BE2C (cell line): Measurements from ENCODE around the gene DACT3.

ENCODE experiments used
- DNase-seq: peaks from one replicate; pipeline ENCODE4 v3.0.0-alpha.2; 2020
- H3K27me3 ChIP-seq: fragments of 250-450 bp; sonication (Bioruptor Pico); 2 replicates; pipeline ENCODE4 v1.5.1; 2020; ENCODE audit warnings: mild to moderate bottlenecking
- H3K36me3 ChIP-seq: fragments of 250-450 bp; sonication (Bioruptor Pico); 2 replicates; pipeline ENCODE4 v1.5.1; 2020; ENCODE audit warnings: mild to moderate bottlenecking
- H3K4me1 ChIP-seq: fragments of 250-450 bp; sonication (Bioruptor Pico); 2 replicates; pipeline ENCODE4 v1.5.1; 2020
- H3K4me3 ChIP-seq: 2 replicates; pipeline ENCODE4 v1.5.1; 2011; ENCODE audit warnings: low read depth, low read length
- H3K9me3 ChIP-seq: fragments of 250-450 bp; sonication (Bioruptor Pico); 2 replicates; pipeline ENCODE4 v1.5.1; 2020
- CTCF ChIP-seq: IDR thresholded peaks from 2 replicates; pipeline ENCODE4 v1.5.1; 2012; ENCODE audit warnings: mild to moderate bottlenecking, low read depth, low read length

DACT3 gene

GRCh38 chr19:46610851-46611770 lies 49.9 kb downstream of the DACT3 start:
- Histone ChIP-seq H3K4me1 (no peaks in the 10 kb centered on the region), H3K4me3 (no peak overlapping the region), H3K36me3 (peaks cover 43% of the 10 kb centered on the region), H3K27me3 (no peaks in the 10 kb centered on the region), H3K9me3 (no peaks in the 10 kb centered on the region)
- TF ChIP-seq CTCF = no peak
- DNase-seq = no peak

DNA sequence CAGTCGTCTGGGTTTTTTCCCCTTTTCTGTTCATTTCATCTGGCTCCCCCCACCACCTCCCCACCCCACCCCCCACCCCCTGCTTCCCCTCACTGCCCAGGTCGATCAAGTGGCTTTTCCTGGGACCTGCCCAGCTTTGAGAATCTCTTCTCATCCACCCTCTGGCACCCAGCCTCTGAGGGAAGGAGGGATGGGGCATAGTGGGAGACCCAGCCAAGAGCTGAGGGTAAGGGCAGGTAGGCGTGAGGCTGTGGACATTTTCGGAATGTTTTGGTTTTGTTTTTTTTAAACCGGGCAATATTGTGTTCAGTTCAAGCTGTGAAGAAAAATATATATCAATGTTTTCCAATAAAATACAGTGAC lies 50.6 kb downstream of the DACT3 start:
- no peaks in the 10 kb centered on the region for H3K9me3 ChIP-seq
- no peaks in the 10 kb centered on the region for H3K4me1 ChIP-seq
- no peaks in the 10 kb centered on the region for H3K27me3 ChIP-seq
- H3K36me3 ChIP-seq = peaks cover 50% of the 10 kb centered on the region
- no peak for DNase-seq
- no peak for TF ChIP-seq CTCF
- H3K4me3 ChIP-seq = no peak overlapping the region

GRCh38 chr19:46609511-46610412 lies 51.2 kb downstream of the DACT3 start:
- no peak for DNase-seq
- no peak overlapping the region for H3K4me3 ChIP-seq
- H3K27me3 ChIP-seq = no peaks in the 10 kb centered on the region
- H3K36me3 ChIP-seq = peaks cover 55% of the 10 kb centered on the region
- no peak for TF ChIP-seq CTCF
- H3K9me3 ChIP-seq = no peaks in the 10 kb centered on the region
- H3K4me1 ChIP-seq = no peaks in the 10 kb centered on the region

DNA sequence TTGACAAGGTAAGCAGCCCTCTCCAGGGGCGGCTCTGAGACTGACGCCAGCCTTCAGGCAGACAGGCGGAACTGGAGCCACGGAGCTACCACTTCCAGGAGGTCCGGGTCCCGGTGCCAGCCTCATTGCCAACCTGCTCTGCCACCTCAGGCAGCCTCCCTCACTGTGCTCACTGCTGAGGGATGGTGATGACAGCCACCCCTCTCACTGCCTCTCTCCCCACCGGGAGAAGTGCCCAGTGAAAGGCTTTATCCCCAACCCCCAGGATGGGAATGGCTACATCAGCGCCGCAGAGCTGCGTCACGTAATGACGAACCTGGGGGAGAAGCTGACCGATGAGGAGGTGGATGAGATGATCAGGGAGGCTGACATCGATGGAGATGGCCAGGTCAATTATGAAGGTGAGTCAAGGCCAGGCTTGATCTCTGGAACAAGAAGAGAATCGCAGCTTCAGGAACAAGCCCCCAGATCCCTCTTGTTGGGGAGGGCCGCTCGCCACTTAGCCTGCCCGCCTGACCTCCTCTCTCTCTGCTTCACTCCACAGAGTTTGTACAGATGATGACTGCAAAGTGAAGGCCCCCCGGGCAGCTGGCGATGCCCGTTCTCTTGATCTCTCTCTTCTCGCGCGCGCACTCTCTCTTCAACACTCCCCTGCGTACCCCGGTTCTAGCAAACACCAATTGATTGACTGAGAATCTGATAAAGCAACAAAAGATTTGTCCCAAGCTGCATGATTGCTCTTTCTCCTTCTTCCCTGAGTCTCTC lies 52.2 kb downstream of the DACT3 start:
- no peaks in the 10 kb centered on the region for H3K9me3 ChIP-seq
- no peak for TF ChIP-seq CTCF
- no peak for DNase-seq
- H3K36me3 ChIP-seq = peaks cover 55% of the 10 kb centered on the region
- no peaks in the 10 kb centered on the region for H3K27me3 ChIP-seq
- no peak overlapping the region for H3K4me3 ChIP-seq
- H3K4me1 ChIP-seq = no peaks in the 10 kb centered on the region

GRCh38 chr19:46608178-46608577 lies 52.8 kb downstream of the DACT3 start:
- DNase-seq = no peak
- no peak overlapping the region for H3K4me3 ChIP-seq
- no peaks in the 10 kb centered on the region for H3K27me3 ChIP-seq
- no peaks in the 10 kb centered on the region for H3K9me3 ChIP-seq
- peaks cover 55% of the 10 kb centered on the region for H3K36me3 ChIP-seq
- H3K4me1 ChIP-seq = no peaks in the 10 kb centered on the region; the same call in 1 of the 2 replicates
- TF ChIP-seq CTCF = no peak
